Heart right ventricle (tissue), 16 donors: Measurements from ENCODE around the gene SLC2A6. TPM values are rescaled to one million over a fixed set of nuclear protein-coding genes. Genes with fewer than 3 reads are reported as not detected.

ENCODE experiments used
- ATAC-seq, 8 donors: fragments of 200-7000 bp; cut with Tn5 transposase; one replicate each; pipeline ENCODE4 v1.9.1; 2020; ENCODE audit warnings: mild to moderate bottlenecking in 8 of 8, moderate library complexity in 8 of 8, moderate number of reproducible peaks in 1 of 8
- DNase-seq, 2 donors: peaks; one replicate each; pipeline ENCODE4 v3.0.0-alpha.2; 2020
- H3K27ac ChIP-seq, 10 donors: fragments of 200-600 bp; sonication (generic) in 2 of 10; one replicate each; pipeline versions ENCODE4 v1.5.0 to v1.8.0; 2020 to 2022; ENCODE audit warnings: mild to moderate bottlenecking in 3 of 10
- H3K27me3 ChIP-seq, 7 donors: fragments of 200-600 bp; one replicate each; pipeline ENCODE4 v1.8.0; 2021 to 2022; ENCODE audit warnings: mild to moderate bottlenecking in 2 of 7
- H3K36me3 ChIP-seq, 9 donors: fragments of 200-600 bp; sonication (generic) in 1 of 9; one replicate each; pipeline versions ENCODE4 v1.5.0 to v1.8.0; 2020 to 2022; ENCODE audit warnings: mild to moderate bottlenecking in 2 of 9
- H3K4me1 ChIP-seq, 9 donors: fragments of 200-600 bp; sonication (generic) in 1 of 9; one replicate each; pipeline versions ENCODE4 v1.5.0 to v1.8.0; 2020 to 2022; ENCODE audit warnings: mild to moderate bottlenecking in 4 of 9
- H3K4me3 ChIP-seq, 10 donors: fragments of 200-600 bp; sonication (generic) in 2 of 10; one replicate each; pipeline versions ENCODE4 v1.5.0 to v1.8.0; 2020 to 2022; ENCODE audit warnings: mild to moderate bottlenecking in 7 of 10, moderate library complexity in 2 of 10
- H3K9me3 ChIP-seq, 11 donors: fragments of 200-600 bp in 10 of 11; sonication (generic) in 2 of 11; one replicate each; pipeline versions ENCODE4 v1.5.0 to v1.8.0; 2013 to 2022; ENCODE audit warnings: mild to moderate bottlenecking in 2 of 11, control low read depth in 1 of 11, moderate library complexity in 1 of 11
- WGBS, 2 donors: extraction: QIAGEN DNeasy Blood & Tissue Kit; methylation state at CpG; one replicate each; pipeline ENCODE4 v1.1.7; 2013; ENCODE audit warnings: inconsistent platforms in 1 of 2; 5-methylcytosine and 5-hydroxymethylcytosine counted together
- intact Hi-C, 10 donors: fragments of 100-400 bp; cut with DNase I; formaldehyde crosslinking; loops; one replicate each; pipeline versions ENCODE4 v1.11.1 to v1.14.2; 2022
- polyA plus RNA-seq, 2 donors: library from polyadenylated mRNA; stranded (reverse); fragments of 200-250 nt; gene quantifications; one replicate each; pipeline ENCODE4 v1.2.3, GENCODE V29; 2013
- total RNA-seq, 10 donors: library from RNA; stranded (reverse); fragmentation: NEBNext Ultra II Directional in 3 of 10; extraction: Animal tissue kit (Norgen Biotek cat#: 25700) in 3 of 10; gene quantifications; one replicate each; pipeline versions ENCODE4 v1.2.1 to v1.2.4, GENCODE V29; 2021 to 2023
- TF ChIP-seq, protein P1 (sequence below), 9 donors: fragments of 200-600 bp; sonication (generic) in 2 of 9; IDR thresholded peaks; one replicate each; pipeline versions ENCODE4 v1.5.0 to v1.8.0; 2021 to 2022; ENCODE audit warnings: antibody characterized with exemption in 9 of 9, mild to moderate bottlenecking in 5 of 9, moderate library complexity in 1 of 9
- donor health status: Arrhythmogenic right ventricular cardiomyopathy.
- donor health status: ischemic (EF 13 %, LVEDD 7.1; RV severe dilation, severe dysfunction).
- donor health status: healthy with polysubstance abuse.
- donor health status: DM: no; HTN: yes; CAD: no.
- donor health status: DM: no; HTN: no; CAD: no.
- donor health status: ischemic (EF 25% LVEDD 6.9; RV normal size, moderate dysfunction).
- donor health status: ischemic (EF 25% LVEDD 5.7; RV mildly dilated, moderate dysfunction).
- donor health status: healthy.
- donor health status: DM: yes; HTN: yes; CAD: no.
- donor health status: Ischemic cardiomyopathy.
- donor health status: ischemic (EF 35%, LVEDD 5.7; RV mildly dilated, moderate dysfunction).
- donor health status: nonischemic (EF 11% LVEDD 7.7; RV severe dilation, severe dysfunction).
- donor health status: DM: yes; HTN: yes; CAD: no.
- donor health status: PGD.
- donor health status: ischemic (EF 29% LVEDD 5.4; RV normal size, mild dysfunction).
- donor health status: nonischemic (EF 23%, LVEDD 6.1; RV moderate dilation, normal function).

Gene SLC2A6
- total and polyA plus RNA-seq, 12 donors: 1.3 to 7.0 (median 2.5) TPM

DNA sequence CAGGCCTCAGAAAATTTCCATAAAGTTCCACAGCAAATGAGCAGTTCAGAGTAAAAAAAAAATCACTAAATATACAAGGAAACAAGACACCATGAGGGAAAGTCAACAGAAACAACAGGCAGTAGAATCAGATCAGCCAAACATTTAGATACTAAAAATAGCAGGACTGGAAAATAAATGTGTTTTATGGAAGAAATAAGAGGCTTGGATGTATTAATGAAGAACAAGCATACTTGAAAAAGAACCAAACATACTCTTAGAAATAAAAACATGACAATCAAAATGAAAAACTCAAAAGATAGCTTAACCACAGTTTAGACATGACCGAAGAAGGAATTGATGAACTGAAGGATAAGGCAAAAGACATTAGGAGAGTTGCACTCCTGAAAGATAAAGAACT lies 23.2 kb upstream of the SLC2A6 start:
- no peak for DNase-seq
- TF ChIP-seq, protein P1, sequence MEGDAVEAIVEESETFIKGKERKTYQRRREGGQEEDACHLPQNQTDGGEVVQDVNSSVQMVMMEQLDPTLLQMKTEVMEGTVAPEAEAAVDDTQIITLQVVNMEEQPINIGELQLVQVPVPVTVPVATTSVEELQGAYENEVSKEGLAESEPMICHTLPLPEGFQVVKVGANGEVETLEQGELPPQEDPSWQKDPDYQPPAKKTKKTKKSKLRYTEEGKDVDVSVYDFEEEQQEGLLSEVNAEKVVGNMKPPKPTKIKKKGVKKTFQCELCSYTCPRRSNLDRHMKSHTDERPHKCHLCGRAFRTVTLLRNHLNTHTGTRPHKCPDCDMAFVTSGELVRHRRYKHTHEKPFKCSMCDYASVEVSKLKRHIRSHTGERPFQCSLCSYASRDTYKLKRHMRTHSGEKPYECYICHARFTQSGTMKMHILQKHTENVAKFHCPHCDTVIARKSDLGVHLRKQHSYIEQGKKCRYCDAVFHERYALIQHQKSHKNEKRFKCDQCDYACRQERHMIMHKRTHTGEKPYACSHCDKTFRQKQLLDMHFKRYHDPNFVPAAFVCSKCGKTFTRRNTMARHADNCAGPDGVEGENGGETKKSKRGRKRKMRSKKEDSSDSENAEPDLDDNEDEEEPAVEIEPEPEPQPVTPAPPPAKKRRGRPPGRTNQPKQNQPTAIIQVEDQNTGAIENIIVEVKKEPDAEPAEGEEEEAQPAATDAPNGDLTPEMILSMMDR (IDR thresholded peaks at IDR 0.05): no peak
- H3K4me3 ChIP-seq: no peak overlapping the region
- H3K4me1 ChIP-seq: peaks cover 4 to 38% (median 24%) of the 10 kb centered on the region in 9 donors
- no peaks in the 10 kb centered on the region for H3K36me3 ChIP-seq
- peaks cover 0 to 2% (median 0%) of the 10 kb centered on the region in 7 donors for H3K27me3 ChIP-seq
- H3K9me3 ChIP-seq: peaks cover 0 to 23% (median 19%) of the 10 kb centered on the region in 11 donors
- ATAC-seq: no peak
- 97 to 98% methylated on average over 1 of the region's 1 CpG for WGBS, 2 donors
- H3K27ac ChIP-seq: no peak overlapping the region
- intact Hi-C loops: no loop called here

DNA sequence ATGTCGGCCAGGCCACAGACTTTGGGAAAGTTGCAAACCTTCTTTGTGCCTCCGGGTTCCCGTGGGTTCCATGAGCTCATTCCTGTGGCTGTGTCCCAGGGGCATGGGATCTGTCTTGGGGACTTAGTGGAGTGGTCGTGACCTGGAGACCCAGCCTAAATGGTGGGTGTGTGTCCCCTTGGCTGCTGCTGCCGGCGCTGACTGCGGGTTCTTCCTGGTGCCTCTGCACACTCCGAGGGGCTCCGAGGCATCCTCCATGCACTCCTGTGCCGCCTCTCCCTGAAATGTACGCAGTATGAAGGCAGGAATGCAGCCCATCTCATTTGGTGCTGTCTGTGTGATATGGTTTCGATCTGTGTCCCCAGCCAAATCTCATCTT lies 21.0 kb upstream of the SLC2A6 start:
- intact Hi-C loops: no loop called here
- no peak overlapping the region for H3K4me3 ChIP-seq
- H3K9me3 ChIP-seq: peaks cover 0 to 23% (median 19%) of the 10 kb centered on the region in 11 donors
- peak in 3 of 8 donors; percentile 8 to 12 (median 12) for ATAC-seq
- DNase-seq: no peak
- WGBS, 2 donors: 75 to 79% methylated on average over 12 of the region's 12 CpGs
- no peaks in the 10 kb centered on the region for H3K36me3 ChIP-seq
- H3K27me3 ChIP-seq: peaks cover 0 to 6% (median 0%) of the 10 kb centered on the region in 7 donors
- H3K4me1 ChIP-seq: peaks cover 0 to 18% (median 10%) of the 10 kb centered on the region in 9 donors
- TF ChIP-seq, protein P1 (IDR thresholded peaks at IDR 0.05): no peak
- H3K27ac ChIP-seq: peak overlapping the region in 2 of 10 donors; percentile 17 to 21

DNA sequence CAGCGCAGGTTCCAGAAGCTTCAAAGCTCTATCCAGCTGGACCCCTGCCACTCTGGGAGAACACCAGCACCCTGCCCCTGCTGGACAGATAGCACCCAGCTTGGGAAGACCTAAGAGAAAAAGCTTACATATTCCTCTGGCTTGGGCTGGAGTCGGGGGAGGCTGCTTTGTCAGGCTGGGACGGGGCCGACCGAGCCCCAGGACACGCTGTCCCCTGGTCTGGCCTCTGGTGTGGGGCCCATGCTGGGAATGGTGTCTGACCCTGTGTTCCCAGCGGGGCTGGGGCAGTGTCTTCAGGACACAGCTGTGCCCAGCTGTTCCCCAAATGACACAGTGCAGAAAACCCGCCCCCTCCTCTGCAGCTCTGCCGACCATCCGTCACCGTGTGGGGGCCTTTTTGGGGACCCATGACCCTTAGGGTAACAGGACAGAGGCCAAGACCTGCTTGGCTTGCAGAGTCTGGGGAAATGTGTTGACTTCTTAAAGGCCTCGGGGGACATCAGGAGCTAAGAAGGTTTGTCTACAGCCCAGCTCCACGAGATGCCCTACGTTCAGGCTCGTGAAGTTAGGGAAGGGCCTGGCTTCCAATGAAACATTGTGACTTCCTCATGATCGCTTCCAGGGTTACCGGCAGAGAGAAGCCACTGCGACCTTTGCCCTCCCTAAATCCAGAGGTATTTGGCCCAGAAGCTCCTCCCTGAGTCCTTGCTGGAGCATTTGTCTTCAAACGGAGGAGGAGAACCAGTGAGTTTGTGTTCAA lies 20.4 kb upstream of the SLC2A6 start:
- Histone ChIP-seq H3K9me3 (peaks cover 0 to 23% (median 19%) of the 10 kb centered on the region in 11 donors), H3K4me1 (peaks cover 0 to 18% (median 10%) of the 10 kb centered on the region in 9 donors), H3K36me3 (no peaks in the 10 kb centered on the region), H3K27me3 (peaks cover 0 to 6% (median 0%) of the 10 kb centered on the region in 7 donors), H3K27ac (peak overlapping the region in 2 of 10 donors; percentile 17 to 21), H3K4me3 (no peak overlapping the region)
- ATAC-seq (peak; percentile 15 to 82 (median 64)), DNase-seq (peak in 1 of 2 donors; percentile 58)
- intact Hi-C loops: no loop called here
- TF ChIP-seq, protein P1 (IDR thresholded peaks at IDR 0.05): peak in 2 of 9 donors; percentile 13 to 20
- WGBS, 2 donors: 58 to 65% methylated on average over 19 of the region's 19 CpGs

DNA sequence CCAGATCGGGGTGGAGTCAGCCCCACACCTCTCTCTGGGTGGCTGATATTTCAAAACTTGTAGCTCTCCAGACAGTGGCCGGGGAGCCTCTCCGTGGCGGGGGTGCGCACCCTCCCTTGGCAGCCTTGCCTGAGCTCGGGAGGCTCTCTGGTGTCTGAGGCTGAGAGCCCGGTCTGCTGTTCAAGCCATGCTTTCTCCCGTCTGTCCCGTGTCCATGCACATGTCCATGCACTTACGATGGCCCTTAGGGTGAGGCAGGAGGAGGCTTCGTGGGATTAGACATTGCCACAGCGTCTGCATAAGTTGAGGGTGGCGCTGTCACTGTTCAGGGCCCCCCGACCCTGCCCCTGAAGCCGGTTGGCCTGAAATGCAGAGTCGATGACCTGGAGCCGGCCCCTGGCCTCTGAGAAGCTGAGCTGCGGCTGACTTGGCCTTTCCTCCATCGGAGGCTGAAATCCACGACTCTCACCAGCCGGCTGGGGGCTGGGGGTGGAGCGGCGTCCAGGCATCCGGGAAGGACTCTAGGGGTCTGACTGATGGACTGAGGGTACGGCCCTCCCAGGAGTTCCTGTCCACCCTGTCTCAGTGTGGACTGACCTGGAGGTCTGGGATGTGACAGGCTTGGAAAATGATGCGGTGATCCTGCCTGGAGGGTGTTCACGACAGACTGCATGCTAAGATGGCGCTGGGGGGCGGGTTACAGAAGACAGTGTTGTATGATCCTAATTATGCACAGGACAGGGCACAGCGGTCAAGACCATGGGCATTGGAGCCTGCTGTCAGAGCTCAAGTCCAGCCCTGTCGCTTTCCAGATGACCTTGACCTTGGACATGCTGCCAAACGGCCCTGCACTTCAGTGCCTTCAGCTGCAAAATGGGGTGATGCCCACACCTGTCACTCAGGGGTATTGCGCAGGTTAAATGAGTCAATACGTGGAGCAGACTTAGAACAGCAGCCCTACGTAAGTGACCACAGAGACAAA lies 18.3 kb upstream of the SLC2A6 start:
- ATAC-seq (no peak), DNase-seq (no peak)
- Histone ChIP-seq H3K4me1 (peaks cover 7 to 31% (median 21%) of the 10 kb centered on the region in 9 donors), H3K36me3 (no peaks in the 10 kb centered on the region), H3K27me3 (peaks cover 0 to 6% (median 0%) of the 10 kb centered on the region in 7 donors), H3K4me3 (no peak overlapping the region), H3K27ac (no peak overlapping the region), H3K9me3 (peaks cover 0 to 13% (median 10%) of the 10 kb centered on the region in 11 donors)
- intact Hi-C loops: no loop called here
- WGBS, 2 donors: 69 to 73% methylated on average over 35 of the region's 35 CpGs
- TF ChIP-seq, protein P1 (IDR thresholded peaks at IDR 0.05): no peak
